ENCODE data around the gene LETM1. TPM values are rescaled to one million over a fixed set of nuclear protein-coding genes. Genes with fewer than 3 reads are reported as not detected.

LETM1 gene
- total and polyA plus RNA-seq, 2 of the 13 experiments (the other 11 are each of a cell fraction or from before 2014, with no cell fraction given): 9.7 to 41.6 TPM

DNA sequence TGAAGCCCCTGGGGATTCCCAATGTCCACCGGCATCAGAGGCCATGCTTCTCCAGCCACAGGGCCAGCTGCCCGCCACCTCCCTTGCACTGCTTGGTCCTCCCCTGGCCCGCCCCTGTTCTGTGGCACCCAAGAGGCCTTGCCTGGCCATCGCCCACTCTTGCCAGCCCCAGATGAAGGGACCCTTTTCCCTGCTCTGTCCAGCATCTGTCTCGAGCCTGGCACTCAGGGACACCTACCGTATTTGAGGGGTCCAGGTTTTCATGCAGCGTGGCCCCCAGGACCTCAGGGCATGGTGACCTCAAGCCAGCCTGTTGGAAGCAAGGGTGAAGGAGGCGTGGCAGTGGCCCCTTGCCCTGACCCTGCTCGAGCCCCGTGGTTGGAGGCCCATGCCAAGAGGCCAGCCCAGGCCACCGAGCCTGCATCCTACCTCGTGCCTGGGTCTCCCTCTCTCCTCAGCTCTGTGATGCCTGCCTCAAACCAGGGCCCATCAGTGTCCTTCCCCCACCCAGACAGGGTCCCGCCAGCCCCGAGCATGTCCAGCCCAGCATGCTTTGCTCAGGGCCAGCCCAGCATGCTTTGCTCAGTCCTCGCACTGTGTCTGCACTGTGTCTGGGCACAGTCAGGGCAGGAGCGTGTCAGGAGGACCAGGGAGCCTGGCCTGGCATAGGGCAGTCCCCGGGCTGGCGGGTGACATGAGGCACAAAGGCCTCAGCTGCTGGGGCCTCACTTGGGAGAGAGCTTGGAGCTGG is 77.1 kb downstream of the LETM1 start (continued):
- TF ChIP-seq, protein P1, sequence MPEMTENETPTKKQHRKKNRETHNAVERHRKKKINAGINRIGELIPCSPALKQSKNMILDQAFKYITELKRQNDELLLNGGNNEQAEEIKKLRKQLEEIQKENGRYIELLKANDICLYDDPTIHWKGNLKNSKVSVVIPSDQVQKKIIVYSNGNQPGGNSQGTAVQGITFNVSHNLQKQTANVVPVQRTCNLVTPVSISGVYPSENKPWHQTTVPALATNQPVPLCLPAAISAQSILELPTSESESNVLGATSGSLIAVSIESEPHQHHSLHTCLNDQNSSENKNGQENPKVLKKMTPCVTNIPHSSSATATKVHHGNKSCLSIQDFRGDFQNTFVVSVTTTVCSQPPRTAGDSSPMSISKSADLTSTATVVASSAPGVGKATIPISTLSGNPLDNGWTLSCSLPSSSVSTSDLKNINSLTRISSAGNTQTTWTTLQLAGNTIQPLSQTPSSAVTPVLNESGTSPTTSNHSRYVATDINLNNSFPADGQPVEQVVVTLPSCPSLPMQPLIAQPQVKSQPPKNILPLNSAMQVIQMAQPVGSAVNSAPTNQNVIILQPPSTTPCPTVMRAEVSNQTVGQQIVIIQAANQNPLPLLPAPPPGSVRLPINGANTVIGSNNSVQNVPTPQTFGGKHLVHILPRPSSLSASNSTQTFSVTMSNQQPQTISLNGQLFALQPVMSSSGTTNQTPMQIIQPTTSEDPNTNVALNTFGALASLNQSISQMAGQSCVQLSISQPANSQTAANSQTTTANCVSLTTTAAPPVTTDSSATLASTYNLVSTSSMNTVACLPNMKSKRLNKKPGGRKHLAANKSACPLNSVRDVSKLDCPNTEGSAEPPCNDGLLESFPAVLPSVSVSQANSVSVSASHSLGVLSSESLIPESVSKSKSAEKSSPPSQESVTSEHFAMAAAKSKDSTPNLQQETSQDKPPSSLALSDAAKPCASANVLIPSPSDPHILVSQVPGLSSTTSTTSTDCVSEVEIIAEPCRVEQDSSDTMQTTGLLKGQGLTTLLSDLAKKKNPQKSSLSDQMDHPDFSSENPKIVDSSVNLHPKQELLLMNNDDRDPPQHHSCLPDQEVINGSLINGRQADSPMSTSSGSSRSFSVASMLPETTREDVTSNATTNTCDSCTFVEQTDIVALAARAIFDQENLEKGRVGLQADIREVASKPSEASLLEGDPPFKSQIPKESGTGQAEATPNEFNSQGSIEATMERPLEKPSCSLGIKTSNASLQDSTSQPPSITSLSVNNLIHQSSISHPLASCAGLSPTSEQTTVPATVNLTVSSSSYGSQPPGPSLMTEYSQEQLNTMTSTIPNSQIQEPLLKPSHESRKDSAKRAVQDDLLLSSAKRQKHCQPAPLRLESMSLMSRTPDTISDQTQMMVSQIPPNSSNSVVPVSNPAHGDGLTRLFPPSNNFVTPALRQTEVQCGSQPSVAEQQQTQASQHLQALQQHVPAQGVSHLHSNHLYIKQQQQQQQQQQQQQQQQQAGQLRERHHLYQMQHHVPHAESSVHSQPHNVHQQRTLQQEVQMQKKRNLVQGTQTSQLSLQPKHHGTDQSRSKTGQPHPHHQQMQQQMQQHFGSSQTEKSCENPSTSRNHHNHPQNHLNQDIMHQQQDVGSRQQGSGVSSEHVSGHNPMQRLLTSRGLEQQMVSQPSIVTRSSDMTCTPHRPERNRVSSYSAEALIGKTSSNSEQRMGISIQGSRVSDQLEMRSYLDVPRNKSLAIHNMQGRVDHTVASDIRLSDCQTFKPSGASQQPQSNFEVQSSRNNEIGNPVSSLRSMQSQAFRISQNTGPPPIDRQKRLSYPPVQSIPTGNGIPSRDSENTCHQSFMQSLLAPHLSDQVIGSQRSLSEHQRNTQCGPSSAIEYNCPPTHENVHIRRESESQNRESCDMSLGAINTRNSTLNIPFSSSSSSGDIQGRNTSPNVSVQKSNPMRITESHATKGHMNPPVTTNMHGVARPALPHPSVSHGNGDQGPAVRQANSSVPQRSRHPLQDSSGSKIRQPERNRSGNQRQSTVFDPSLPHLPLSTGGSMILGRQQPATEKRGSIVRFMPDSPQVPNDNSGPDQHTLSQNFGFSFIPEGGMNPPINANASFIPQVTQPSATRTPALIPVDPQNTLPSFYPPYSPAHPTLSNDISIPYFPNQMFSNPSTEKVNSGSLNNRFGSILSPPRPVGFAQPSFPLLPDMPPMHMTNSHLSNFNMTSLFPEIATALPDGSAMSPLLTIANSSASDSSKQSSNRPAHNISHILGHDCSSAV (CRISPR knock-in tag; IDR thresholded peaks at IDR 0.05; ENCODE audit: borderline replicate concordance): no peak
- TF ChIP-seq ZNF180 (CRISPR knock-in tag; IDR thresholded peaks at IDR 0.05; ENCODE audit: borderline replicate concordance, low read depth) (no peak), NCOA2 (CRISPR knock-in tag; IDR thresholded peaks at IDR 0.05) (no peak), ZNF616 (CRISPR knock-in tag; IDR thresholded peaks at IDR 0.05; ENCODE audit: low read depth) (0 out of 2 replicates have a peak, but pooled peaks have one; percentile 54), ZNF17 (CRISPR knock-in tag; IDR thresholded peaks at IDR 0.05) (no peak), MYC (CRISPR knock-in tag; IDR thresholded peaks at IDR 0.05; ENCODE audit: borderline replicate concordance) (0 out of 2 replicates have a peak, but pooled peaks have one; percentile 33), NFE2L2 (IDR thresholded peaks at IDR 0.05; ENCODE audit: low read length) (no peak), KMT2B (CRISPR knock-in tag; IDR thresholded peaks at IDR 0.05) (no peak), HMG20A (CRISPR knock-in tag; IDR thresholded peaks at IDR 0.05; ENCODE audit: borderline replicate concordance) (no peak), ATAD3A (CRISPR knock-in tag; IDR thresholded peaks at IDR 0.05) (no peak), XRCC5 (optimal IDR thresholded peaks at IDR 0.05; ENCODE audit: low read length) (no peak), CHCHD3 (CRISPR knock-in tag; IDR thresholded peaks at IDR 0.05) (no peak), MBNL3 (CRISPR knock-in tag; conservative IDR thresholded peaks at IDR 0.05) (no peak), CC2D1A (CRISPR knock-in tag; IDR thresholded peaks at IDR 0.05) (no peak), CEBPG (CRISPR knock-in tag; IDR thresholded peaks at IDR 0.05) (no peak), CCDC6 (CRISPR knock-in tag; IDR thresholded peaks at IDR 0.05) (no peak), RBFOX2 (IDR thresholded peaks at IDR 0.05; ENCODE audit: low read depth, low read length) (peak; percentile 14; the same call in 1 of the 2 replicates), ZNF564 (CRISPR knock-in tag; IDR thresholded peaks at IDR 0.05) (0 out of 2 replicates have a peak, but pooled peaks have one; percentile 42), ZFP90 (CRISPR knock-in tag; IDR thresholded peaks at IDR 0.05; ENCODE audit: borderline replicate concordance) (0 out of 2 replicates have a peak, but pooled peaks have one; percentile 38), GLI4 (CRISPR knock-in tag; IDR thresholded peaks at IDR 0.05; ENCODE audit: borderline replicate concordance) (peak; percentile 49; the same call in 1 of the 2 replicates), NR1H2 (CRISPR knock-in tag; IDR thresholded peaks at IDR 0.05; ENCODE audit: borderline replicate concordance, low read depth) (no peak), SSRP1 (CRISPR knock-in tag; IDR thresholded peaks at IDR 0.05) (no peak)
- TF ChIP-seq, protein P2, sequence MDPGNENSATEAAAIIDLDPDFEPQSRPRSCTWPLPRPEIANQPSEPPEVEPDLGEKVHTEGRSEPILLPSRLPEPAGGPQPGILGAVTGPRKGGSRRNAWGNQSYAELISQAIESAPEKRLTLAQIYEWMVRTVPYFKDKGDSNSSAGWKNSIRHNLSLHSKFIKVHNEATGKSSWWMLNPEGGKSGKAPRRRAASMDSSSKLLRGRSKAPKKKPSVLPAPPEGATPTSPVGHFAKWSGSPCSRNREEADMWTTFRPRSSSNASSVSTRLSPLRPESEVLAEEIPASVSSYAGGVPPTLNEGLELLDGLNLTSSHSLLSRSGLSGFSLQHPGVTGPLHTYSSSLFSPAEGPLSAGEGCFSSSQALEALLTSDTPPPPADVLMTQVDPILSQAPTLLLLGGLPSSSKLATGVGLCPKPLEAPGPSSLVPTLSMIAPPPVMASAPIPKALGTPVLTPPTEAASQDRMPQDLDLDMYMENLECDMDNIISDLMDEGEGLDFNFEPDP (CRISPR knock-in tag; conservative IDR thresholded peaks at IDR 0.05): no peak
